NK-92 (cell line): Measurements from ENCODE around the gene HTR2C.
"Not testable (repeated sequence)": the region's sequence is repeated elsewhere in the genome, so short reads cannot be mapped to it uniquely, and the experiment has no call there.

ENCODE experiments used
- DNase-seq: peaks from one replicate; lab custom pipeline; 2025; ENCODE audit not compliant: unreplicated experiment; lab: John Stamatoyannopoulos, UW

Gene HTR2C

DNA sequence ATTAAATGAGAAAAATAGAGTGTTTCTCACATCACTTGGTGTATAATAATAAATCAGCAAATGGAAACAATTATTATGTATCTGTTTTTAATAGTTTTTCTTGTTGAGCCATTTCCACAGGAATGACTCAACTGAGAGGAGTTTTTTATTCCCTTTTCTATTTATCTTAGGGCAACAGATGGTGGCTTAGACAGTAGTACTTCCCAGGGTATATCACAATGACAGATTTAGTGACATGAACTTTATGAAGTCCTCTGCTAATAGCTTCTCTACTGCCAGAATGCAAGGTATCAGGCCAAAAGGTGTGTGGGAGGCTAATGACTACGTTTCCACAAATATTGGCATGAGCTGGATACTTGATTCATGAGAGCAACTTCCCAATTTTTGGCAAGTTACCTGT lies 126.7 kb downstream of the HTR2C start:
- no peak for DNase-seq

GRCh38 chrX:114712466-114712865 lies 128.6 kb downstream of the HTR2C start:
- no peak for DNase-seq

DNA sequence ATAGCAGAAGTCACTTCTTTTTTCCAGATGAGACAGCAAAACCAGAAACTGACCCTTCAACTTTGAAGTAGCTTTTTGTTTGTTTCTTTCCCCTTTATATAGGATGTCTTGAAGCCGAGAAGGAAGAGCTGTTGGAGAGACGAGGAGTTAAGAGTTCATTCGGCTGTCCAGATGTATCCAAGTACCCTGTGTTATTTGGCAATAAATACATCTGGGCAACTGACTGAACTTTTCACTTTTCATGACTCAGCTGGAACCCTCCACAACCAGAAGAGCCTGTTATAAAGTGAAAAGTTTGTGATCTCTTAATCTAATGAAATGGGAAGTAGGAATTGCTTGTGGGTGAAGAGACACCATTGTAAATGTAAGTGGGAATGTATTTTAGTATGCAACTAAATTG lies 131.2 kb downstream of the HTR2C start:
- DNase-seq = no peak

DNA sequence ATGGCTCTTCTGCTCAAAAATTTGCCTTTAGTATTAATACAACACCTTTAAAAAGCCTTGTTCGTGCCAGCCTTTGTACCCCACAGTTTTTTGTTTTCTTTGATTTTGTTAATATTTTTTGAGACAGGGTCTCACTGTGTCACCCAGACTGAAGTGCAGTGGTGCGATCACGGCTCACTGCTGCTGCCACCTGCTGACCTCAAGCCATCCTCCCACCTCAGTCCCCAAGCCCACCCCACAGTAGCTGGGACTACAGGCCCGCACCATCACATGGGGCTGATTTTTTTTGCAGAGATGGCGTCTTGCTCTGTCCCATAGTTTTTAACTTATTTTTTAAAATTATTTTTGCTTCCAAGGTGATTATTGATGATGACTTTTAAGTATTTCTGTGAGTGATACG lies 134.0 kb downstream of the HTR2C start:
- no peak for DNase-seq

DNA sequence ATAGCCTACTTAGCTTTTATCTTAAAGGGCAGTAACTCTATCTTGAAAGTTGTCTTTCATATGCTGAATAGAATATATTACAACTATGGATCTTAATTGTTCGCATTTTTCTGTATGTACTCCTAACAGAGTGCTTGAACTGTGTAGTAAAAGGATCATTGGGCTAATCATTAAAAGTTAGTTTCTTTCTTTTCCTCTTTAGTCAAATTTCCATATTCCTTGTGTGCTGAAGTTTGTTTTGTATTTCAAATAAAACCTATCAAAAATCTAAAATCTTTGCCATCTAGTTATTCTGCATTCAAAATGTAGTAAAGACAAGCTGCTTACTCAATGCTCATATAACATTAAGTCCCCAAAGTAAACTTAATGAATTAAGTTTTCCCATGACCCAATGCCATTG lies 182.7 kb downstream of the HTR2C start:
- no peak for DNase-seq

DNA sequence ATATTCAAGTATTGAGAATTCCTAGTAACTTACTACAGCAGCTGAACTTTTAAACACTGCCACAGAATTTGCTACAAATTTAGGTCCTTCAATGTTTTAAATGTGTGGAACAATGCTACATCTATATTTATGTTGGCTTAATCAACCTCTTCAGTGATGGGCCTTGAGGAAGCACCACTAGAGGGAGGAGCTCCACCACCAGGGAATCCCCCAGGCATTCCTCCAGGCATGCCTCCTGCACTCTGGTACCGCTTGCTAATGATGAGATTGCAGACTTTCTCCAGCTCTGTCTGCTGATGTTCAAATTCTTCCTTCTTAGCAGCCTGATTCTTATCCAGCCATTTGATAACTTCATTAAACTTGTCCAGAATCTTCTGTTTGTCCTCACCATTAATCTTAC lies 190.8 kb downstream of the HTR2C start:
- DNase-seq = no peak

DNA sequence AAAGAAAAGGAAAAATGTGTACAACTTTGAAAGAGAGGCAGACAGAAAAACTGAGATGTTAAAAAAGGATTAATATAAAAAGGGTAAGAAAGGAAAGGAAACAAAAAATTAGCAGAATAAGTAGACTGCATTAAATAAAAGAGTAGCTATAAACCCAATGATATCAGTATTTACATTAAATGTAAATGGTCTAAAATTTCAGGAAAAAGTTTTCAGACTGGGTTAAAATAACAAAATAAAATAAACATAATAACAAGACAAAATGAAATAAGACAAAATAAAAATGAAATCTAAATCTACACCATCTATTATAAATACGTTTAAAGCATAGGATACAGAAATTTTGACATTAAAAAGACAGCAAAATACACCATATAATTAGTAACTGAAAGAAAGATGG lies 199.0 kb downstream of the HTR2C start:
- no peak for DNase-seq

DNA sequence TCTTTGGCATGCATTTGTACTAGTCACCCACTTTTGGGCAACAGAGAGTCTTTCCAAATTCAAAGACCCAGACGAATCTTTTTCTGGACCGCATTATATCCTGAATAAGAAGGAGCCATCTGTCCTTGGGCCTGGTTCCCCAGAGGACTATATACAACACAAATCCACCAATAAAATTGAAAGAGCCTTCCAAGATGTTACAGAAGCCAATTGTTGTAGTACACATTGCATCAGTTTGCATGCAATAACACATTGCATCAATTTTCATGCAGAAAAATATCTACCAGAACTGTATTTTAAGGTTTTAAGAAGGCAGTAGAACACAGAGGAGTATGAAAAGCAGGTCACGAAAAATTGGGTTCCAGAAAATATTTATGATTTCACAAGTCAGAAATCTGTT lies 203.2 kb downstream of the HTR2C start:
- DNase-seq = no peak

GRCh38 chrX:114797494-114797893 lies 213.6 kb downstream of the HTR2C start:
- DNase-seq = no peak

DNA sequence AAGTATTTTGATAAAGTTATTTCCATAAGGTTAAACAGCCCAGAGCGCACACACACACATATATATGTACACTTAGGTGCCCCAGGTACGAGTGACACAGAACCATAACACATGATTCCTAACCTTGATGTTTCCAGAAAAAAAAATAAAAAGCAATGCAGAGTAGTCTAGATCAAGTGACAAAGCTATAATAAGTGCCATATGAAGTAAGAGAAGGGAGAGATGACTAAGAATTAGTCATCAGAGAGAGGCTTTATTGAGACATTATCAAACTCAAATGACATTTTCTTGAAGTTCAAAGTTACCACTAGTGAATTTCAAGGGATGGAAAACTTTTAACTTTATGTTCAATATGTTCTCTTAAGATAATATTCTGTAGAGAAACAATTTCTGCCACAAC lies 215.0 kb downstream of the HTR2C start:
- DNase-seq = no peak

- DNase-seq = no peak
Measured at GRCh38 chrX:114800719-114801118, 216.8 kb downstream of the HTR2C start.

DNA sequence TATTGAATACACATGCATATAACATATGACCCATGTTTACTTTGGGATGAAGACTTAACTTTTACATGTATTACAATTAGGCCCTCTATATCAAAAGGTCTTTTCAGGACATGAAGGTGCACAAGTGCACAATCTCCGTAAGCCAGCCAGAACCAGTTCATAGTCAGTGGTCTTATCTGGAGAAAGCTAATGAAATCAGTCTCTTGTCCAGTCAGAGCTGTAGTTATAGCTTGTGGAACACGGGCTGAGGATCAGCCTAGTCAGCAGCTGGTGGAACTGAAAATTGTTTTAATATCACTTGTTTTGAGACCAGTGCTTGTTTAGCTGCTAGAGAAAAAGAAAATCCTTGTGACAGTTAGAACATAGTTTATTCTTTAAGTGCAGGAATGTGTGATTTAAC lies 235.6 kb downstream of the HTR2C start:
- no peak for DNase-seq

GRCh38 chrX:114841051-114841450 lies 257.2 kb downstream of the HTR2C start:
- no peak for DNase-seq

DNA sequence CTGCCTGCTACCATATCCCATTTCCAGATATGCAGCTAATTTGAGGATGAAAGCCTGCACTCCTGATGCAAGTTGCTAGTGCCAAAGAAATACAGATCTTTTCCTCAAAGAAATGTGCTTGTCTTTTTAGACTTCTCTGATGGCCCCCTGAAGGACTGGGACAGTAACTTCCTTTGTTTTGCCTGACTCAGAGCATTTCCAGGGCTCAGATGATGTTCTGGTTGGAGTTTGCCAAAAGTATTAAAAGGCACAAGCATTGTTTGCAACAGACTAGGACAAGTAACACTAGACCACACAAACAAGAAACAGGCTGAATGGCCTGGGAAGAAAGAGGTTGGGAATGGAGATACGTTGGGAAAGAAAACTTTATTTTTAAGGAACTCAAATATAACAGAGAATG lies 258.3 kb downstream of the HTR2C start:
- no peak for DNase-seq

DNA sequence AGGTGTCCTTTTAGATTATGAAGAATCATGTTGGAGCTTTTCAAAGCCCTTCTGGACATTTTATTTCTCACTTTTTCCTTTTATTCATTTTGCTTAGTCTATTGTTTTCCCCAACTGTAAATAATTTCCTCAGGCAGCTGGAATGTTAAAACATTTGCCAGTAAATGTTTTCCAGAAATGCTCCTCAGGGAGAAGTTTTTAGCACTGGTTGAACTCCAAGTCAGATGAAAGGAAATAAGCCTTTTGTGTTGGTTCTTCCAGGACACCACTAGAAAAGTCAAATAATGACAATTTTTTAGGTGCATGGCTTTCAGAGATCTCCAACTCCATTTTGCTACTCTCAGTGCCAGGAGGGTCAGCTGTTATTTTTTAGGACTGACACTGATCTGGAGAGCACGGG lies 305.6 kb downstream of the HTR2C start:
- no peak for DNase-seq

- DNase-seq = no peak
Measured at GRCh38 chrX:114903618-114904017, 319.7 kb downstream of the HTR2C start.

- no peak for DNase-seq
Measured at GRCh38 chrX:114905251-114905650, 321.4 kb downstream of the HTR2C start.

GRCh38 chrX:114906984-114907510 lies 323.2 kb downstream of the HTR2C start:
- DNase-seq = no peak

DNA sequence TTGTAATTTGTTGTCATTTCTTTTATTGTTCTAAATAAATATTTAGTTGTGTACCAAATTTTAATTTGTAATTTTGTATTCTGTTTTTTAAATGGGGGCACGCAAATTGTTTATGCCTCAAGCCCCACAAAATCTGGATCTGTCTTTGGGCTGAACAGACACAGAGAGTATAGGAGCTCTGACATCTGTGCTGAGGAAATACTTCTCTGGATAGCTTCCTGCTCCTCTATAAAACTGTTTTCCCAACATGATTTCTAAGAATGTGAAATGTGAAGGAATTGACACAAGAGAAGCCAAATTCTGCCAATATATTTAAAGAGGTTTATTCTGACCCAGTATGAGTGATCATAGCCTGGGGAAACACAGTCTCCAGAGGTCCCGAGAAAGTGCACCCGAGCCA lies 340.5 kb downstream of the HTR2C start:
- no peak for DNase-seq

DNA sequence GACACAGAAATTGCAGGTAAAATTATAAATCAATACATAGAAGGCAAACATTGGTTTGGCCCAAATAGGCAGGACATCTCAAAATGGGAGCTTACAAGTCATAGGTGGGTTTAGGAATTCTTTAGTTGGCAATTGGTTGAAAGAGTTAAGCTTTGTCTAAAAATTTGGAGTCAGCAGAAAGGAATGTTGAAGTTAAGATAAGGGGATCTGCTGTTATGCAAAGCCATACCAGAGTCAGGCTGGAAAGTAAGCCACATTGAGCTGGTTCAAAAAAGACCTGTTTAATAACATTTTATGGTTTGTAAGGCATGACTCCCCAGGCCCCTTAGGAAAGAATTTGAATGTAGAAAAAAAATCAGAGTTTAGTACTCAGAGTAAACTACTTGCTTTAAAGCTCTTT lies 341.0 kb downstream of the HTR2C start:
- DNase-seq = no peak

DNA sequence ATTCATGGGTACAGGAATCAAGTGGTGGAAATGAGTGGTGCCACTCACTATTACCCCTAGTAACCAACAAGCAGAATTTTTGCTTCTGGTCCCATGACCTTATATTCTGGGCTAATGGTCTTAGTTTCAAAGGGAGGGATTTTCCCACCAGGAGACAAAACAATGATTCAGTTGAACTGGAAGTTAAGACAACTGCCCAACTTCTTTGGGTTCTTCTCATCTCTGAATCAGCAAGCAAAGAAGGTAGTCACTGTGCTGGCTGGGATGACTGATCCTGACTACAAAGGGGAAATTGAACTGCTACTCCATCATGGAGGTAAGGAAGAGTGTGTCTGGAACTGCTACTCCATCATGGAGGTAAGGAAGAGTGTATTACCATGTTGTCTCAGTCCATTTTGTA lies 346.3 kb downstream of the HTR2C start:
- DNase-seq = no peak

DNA sequence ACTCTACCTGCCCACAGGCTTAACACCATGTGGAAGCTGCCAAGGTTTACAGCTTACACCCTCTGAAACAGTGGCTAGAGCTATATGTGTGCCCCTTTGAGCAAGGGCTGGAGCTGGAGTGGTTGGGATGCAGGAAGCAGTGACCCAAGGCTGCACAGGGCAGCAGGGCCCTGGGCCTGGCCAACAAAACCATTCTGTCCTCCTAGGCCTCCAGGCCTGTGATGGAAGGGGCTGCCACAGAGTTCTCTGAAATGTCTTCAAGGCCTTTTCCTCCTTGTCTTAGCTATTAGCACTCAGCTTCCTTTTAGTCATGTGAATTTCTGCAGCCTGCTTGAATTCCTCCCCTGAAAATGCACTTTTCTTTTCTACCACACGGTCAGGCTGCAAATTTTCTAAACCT lies 348.7 kb downstream of the HTR2C start:
- no peak for DNase-seq

GRCh38 chrX:114933291-114933690 lies 349.4 kb downstream of the HTR2C start:
- not testable (repeated sequence) for DNase-seq

DNA sequence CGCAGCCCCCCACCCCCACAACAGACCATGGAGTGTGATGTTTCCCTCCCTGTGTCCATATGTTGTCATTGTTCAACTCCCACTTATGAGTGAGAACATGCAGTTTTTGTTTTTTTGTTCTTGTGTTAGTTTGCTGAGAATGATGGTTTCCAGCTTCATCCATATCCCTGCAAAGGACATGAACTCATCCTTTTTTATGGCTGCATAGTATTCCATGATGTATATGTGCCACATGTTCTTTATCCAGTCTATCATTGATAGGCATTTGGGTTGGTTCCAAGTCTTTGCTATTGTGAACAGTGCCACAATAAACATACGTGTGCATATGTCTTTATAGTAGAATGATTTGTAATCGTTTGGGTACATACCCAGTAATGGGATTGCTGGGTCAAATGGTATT lies 353.2 kb downstream of the HTR2C start:
- not testable (repeated sequence) for DNase-seq
